HG02852 (cell line): ENCODE data around the gene CHST4.
"Not testable (repeated sequence)": the region's sequence is repeated elsewhere in the genome, so short reads cannot be mapped to it uniquely, and the experiment has no call there.

ENCODE experiments used
- ATAC-seq: cut with Tn5 transposase; IDR thresholded peaks from one replicate; pipeline ENCODE4 v1.9.1; 2021; ENCODE audit warnings: mild to moderate bottlenecking, moderate library complexity; ENCODE audit not compliant: unreplicated experiment

The CHST4 gene

DNA sequence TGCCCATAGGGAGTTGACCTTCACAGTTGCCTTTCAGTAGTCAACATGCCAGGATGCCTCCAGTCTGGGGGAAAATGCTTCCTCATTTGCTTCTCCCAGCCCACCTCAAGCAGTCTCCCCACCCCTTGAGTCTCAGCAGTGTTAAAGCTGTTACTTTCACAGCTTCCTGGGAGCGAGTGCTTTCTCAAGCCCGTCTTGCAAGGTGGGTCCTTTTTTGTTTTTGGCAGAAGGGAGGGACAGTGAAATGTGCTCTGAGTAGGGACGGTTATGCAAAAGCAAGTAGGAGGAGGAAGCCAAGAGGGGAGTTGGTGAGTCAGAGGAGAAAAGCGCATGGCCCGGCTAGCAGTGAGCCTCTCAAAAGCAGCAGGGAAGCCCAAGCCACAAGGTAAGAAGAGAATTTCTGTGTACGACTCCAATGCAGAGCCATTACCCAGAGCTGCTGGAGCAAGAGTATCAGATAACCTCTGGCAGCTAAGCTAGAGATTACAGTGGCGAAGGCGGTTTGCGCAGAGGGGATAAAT is at the start of gene CHST4:
TSS of gene CHST4 (plus strand) at position 316 of the 521 bp plus-strand sequence. CDS start 10,252 bp downstream, outside the sequence.
- ATAC-seq: peak; percentile 60

DNA sequence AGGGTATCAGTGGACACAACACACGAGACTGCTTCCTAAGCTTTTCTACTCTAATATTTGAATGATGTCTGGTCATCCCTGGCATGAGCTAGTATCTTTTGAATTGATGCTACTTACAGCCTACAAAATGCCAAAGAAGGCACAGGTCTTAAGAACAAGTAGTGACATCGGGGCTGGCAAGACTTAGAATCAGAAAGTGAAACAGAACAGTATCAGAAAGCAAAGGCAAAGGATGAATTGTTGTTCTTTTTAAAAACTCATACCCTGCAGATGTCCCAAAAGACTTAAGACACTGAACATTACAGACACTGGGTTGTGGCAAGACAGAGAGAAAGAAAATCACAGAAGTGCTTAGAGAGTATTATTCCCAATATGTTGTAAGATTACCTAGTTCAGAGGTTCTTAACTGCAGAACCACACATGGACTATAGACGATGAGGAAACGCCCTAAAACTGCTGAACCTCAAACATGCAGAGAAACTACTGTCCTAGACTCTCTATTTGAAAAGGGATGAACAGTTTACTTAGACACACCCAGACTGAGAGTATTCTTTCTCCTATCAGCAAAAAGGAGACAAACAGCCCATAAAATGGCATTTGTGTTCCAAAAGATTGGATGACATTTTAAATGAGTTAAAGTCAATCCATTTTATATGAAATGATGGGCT is 49.6 kb upstream of the CHST4 start:
- no peak for ATAC-seq

DNA sequence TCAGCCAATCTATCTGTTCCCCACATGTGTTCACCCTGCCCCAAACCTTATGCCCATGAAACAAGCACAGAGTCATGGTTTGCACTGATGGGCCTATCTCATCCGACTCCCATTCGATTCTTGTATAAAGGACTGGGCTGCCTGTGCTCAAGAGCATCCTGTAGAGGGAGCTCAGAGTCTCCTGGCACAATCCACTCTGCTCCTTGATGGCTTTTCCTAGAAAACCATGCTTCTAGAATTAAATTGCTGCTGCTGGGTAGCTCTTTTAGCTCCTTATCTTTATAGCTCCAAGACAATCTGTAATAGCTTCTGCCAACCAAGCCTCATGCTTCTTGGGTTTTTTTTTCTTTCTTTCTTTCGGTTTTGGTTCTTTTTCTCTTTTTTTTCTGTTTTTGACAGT is 46.8 kb upstream of the CHST4 start:
- no peak for ATAC-seq

DNA sequence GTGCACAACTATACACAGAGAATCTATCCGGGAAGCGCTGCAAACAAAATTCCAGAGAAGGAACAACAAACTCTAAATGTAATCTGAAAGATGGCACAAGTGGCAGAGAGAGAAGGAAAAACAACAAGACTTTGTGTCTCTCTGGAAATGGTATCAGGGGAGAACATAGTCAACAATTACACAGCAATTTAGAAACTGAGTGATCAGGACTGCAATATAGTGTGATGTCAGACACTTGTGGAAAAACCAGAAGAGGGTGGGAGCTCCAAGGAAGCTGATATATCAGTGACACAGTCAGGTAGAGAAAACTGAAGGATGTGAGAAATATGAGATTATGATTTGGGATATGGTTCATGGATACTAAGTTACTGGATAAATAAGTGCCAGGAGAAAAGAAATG is 45.3 kb upstream of the CHST4 start:
- ATAC-seq: no peak

DNA sequence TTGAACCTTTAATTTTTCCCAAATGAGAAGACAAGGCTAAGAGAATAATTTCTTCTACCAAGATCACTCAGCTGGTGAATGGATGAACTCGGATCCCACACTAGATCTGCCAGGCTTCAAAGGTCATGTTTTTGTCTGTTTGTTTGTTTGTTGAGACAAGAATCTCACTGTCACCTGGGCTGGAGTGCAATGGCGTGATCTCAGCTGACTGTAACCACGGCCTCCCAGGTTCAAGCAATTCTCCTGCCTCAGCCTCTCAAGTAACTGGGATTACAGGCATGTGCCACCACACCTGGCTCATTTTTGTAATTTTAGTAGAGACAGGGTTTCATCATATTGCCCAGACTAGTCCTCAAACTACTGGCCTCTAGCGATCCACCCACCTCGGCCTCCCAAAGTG is 43.7 kb upstream of the CHST4 start:
- ATAC-seq: no peak

DNA sequence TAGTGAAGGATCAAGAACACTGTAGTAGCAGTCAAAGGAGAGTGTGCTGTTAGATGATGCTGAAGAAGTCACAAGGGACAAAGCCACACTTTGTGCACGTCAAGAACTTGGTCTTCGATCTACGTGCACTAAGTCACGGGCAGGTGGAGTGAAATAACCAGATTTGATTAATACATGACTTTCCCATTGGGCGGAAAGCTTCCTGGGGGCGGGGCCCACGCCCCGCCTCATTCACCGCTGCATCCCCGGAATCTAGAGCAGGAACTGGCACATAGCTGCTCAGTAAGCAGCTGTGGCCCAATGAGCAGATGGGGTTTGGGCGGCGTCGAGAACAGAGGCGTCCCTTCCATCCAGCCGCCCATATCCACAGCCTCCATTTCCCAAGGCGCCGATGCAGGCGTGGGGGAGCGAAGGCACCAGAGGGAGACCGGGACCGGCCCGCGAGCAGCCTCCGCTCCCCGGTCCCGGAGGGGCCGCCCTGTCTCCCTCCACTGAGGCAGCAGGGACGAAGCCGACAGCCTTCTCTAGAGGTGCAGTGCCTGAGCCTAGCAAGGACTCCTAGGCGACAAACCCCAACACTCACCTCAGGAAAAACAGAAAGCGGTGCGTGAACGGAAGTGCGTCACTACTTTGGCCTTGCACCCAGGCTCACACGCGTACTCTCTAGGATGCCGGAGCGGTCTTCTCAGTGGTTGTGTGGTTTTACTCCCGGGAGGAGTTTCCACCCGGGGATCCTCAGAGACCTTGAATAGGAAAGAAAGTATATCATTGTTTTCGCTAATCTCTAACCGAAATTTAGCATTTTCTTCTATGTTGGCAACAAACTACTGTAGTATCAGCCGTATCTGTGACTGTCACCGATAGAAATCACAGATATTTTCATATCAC is 42.0 kb upstream of the CHST4 start:
- ATAC-seq: peak; percentile 92

- ATAC-seq: no peak
Observed at GRCh38 chr16:71489122-71489521, 37.1 kb upstream of the CHST4 start, which contains the start of gene ZNF19. ZNF19 (minus strand) TSS chr16:71489324; CDS start chr16:71482114, 7,210 bp downstream.

DNA sequence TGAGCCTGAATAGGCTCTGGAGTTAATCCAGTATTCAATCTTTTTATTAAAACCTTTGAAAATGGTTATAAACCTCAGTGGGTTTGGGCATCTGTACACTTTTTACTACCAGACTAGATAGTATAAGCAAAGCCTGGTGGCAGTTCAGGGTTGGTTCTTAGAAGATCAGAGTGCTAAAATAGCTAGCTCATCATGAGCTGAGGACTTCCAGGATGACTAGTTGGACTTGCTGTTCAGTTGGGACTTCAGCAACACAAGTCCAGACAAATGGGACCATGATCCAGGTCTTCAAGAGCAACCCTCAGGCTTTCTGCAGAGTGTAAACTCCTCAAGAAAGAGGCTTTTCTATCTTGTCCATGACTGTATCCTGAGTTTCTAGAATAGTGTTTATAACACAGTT is 35.9 kb upstream of the CHST4 start:
- no peak for ATAC-seq

GRCh38 chr16:71491054-71491453 is 35.2 kb upstream of the CHST4 start:
- no peak for ATAC-seq

DNA sequence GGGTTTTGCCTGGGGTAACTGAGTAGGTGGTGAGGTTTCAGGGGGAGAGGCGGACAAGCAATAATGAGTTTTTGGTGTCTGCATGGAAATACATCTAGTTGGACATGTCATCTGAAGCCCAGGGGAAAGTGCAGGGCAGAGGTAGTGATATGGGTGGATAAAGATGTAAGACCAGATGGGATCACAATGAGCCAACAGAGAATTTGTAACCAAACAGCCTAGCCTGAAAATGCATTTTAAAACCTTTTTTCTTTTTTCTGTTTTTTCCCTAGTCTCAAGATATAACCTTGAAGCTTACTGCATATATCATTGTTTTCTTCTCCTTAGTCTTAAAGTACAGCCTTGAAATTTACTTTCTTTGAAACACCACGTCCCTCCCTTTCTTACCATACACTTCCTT is 33.4 kb upstream of the CHST4 start:
- ATAC-seq: no peak

GRCh38 chr16:71493213-71493612 is 33.0 kb upstream of the CHST4 start:
- ATAC-seq: no peak

- ATAC-seq: no peak
Observed at GRCh38 chr16:71498031-71498430, 28.2 kb upstream of the CHST4 start.

- ATAC-seq: no peak
Observed at GRCh38 chr16:71499775-71500364, 26.4 kb upstream of the CHST4 start.

DNA sequence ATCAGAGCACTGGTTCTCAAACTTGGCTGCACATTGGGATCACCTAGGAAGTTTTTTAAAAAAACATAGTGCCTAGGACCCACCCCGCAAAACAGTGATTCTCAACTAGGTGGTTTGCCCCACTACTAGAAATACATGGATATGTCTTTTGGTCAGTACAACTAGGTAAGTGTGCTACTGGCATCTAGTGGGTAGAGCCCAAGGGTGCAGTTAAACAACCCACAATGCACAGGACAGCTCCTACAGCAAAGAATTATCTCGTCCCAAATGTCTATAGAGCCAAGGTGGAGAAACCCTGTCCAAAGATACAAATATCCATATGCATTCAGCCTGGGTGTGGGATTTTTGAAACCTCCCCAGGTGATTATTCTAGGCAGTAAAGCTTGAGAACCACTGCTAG is 25.3 kb upstream of the CHST4 start:
- no peak for ATAC-seq

DNA sequence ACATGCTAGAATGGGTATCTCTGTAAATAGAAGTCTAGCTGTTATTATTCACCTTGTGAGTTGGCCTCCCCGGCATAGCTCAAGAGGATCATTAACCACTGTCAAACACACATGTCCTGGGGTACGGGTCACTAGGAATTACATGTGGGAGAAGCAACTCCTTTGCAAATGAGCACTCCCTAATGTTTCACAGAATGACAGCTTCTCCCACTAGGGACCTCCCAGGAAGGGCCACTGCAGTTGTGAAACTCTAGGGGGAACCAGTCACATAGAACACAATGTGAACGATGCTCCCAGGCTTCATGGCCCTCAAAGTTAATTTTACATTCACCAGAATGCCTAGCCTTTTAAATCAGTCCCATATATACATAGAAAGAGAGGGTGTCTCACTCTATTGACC is 24.7 kb upstream of the CHST4 start:
- ATAC-seq: no peak

DNA sequence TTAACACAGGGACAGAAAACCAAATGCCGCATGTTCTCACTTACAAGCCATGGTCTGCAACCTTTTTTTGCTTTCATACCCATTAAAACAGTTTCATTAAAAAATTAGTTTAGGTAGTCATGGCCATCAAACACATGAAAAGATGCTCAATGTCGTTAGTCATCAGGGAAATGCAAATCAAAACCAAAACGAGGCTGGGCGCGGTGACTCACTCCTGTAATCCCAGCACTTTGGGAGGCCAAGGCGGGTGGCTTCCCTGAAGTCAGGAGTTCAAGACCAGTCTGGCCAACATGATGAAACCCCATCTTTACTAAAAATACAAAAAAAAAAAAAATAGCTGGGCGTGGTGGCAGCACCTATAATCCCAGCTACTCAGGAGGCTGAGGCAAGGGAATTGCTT is 22.2 kb upstream of the CHST4 start:
- not testable (repeated sequence) for ATAC-seq

DNA sequence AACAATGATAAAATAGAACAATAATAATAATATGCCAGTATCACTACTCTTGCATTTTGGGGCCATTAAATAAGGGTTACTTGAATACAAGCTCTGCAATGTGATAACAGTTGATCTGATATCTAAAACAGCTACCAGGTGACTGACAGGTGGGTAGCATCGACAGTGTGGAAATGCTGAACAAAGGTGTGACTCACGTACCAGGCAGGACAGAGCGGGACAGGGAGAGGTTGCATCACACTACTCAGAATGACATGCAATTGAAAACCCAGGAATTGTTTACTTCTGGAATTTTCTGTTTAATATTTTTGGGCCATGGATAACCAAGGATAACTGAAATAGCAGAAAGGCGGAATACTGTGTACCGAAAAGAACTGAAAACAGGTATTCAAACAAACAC is 21.3 kb upstream of the CHST4 start:
- ATAC-seq: no peak

- ATAC-seq: no peak
Observed at GRCh38 chr16:71507061-71507460, 19.2 kb upstream of the CHST4 start.

DNA sequence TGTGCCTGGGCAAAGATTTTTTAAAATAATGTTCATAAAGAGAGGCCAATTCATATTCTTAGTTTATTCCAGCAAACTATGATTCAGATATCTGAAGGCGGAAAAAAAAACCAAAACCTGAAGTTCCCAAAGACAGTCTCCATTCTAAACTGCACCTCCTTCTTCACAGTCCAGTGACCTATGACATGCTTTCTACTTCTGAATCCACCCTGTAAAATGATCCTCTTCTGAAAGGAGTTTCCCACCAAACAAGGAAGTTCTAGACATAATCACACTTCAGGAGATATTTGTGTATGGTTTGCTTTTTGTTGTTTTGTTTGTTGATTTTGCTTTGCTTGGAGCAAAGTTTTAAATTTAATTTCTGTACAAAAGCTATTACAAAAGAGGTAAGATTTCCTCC is 12.9 kb upstream of the CHST4 start:
- ATAC-seq: no peak

GRCh38 chr16:71514476-71514875 is 11.8 kb upstream of the CHST4 start:
- no peak for ATAC-seq

DNA sequence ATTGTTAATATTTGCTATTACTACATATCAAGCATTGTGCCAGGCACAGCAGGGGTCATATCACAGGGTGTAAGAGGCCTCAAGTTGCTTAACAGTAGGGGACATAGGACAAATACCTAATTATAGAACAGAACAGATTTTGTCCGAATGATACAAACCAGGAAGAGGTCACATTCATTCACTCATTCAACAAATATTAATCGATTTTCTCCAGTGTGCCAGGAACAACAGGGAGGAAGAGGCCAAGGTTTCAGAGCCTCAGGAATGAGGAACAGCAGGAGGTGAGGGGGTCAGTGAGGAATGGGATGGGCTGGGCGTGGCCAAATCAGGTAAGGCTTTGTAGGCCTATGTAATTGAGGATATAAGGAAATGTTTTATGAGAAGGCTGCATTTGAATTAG is 11.2 kb upstream of the CHST4 start:
- no peak for ATAC-seq

- ATAC-seq: no peak
Observed at GRCh38 chr16:71520550-71520949, 5.7 kb upstream of the CHST4 start.
